Islet of Langerhans (tissue), 1 donor: ENCODE results near the gene ITGAD.
"Not testable (repeated sequence)": the region's sequence is repeated elsewhere in the genome, so short reads cannot be mapped to it uniquely, and the experiment has no call there.

Experiments
- FAIRE-seq: peaks from one replicate; lab custom pipeline; 2011; peaks lifted over from hg19 to GRCh38; lab: Jason Lieb, UNC

The ITGAD gene

GRCh38 chr16:31430380-31431052 is 37.4 kb downstream of the ITGAD start:
- FAIRE-seq = no peak

GRCh38 chr16:31435341-31436220 is 42.4 kb downstream of the ITGAD start:
- FAIRE-seq = no peak

- FAIRE-seq = no peak
Observed at GRCh38 chr16:31436221-31437045, 43.3 kb downstream of the ITGAD start.

- FAIRE-seq = no peak
Observed at GRCh38 chr16:31438414-31438813, 45.3 kb downstream of the ITGAD start.

GRCh38 chr16:31439023-31439422 is 45.9 kb downstream of the ITGAD start:
- not testable (repeated sequence) for FAIRE-seq

GRCh38 chr16:31439519-31439918 is 46.4 kb downstream of the ITGAD start:
- no peak for FAIRE-seq

- FAIRE-seq = no peak
Observed at GRCh38 chr16:31440516-31441184, 47.5 kb downstream of the ITGAD start.

GRCh38 chr16:31441956-31442355 is 48.8 kb downstream of the ITGAD start:
- no peak for FAIRE-seq

GRCh38 chr16:31445931-31446330 is 52.8 kb downstream of the ITGAD start:
- not testable (repeated sequence) for FAIRE-seq

GRCh38 chr16:31451201-31451600 is 58.1 kb downstream of the ITGAD start:
- no peak for FAIRE-seq

GRCh38 chr16:31451681-31452351 is 58.7 kb downstream of the ITGAD start:
- no peak for FAIRE-seq

- no peak for FAIRE-seq
Observed at GRCh38 chr16:31452631-31453106, 59.5 kb downstream of the ITGAD start.

- FAIRE-seq = no peak
Observed at GRCh38 chr16:31453255-31454204, 60.4 kb downstream of the ITGAD start.

GRCh38 chr16:31455601-31456314 is 62.6 kb downstream of the ITGAD start:
- no peak for FAIRE-seq

- no peak for FAIRE-seq
Observed at GRCh38 chr16:31456988-31457360, 63.8 kb downstream of the ITGAD start.

- FAIRE-seq = no peak
Observed at GRCh38 chr16:31458073-31458843, 65.1 kb downstream of the ITGAD start.

GRCh38 chr16:31458844-31459686 is 65.9 kb downstream of the ITGAD start, which contains the start of gene ARMC5:
Gene ARMC5 (plus strand): TSS chr16:31459501. CDS start chr16:31459525, 24 bp downstream.
- no peak for FAIRE-seq
